Duodenal mucosa (tissue), 2 donors: Measurements from ENCODE around the gene ITPK1.
"Not testable (repeated sequence)": the region's sequence is repeated elsewhere in the genome, so short reads cannot be mapped to it uniquely, and the experiment has no call there.

Source experiments
- H3K27ac ChIP-seq: one replicate; pipeline ENCODE4 v1.7.0; 2013; ENCODE audit warnings: low read depth, low read length
- H3K27me3 ChIP-seq, 2 donors: one replicate each; pipeline ENCODE4 v1.7.0; 2013; ENCODE audit warnings: low read length in 2 of 2, control low read depth in 1 of 2; ENCODE audit not compliant: insufficient read depth in 2 of 2, control insufficient read depth in 1 of 2
- H3K36me3 ChIP-seq, 2 donors: one replicate each; pipeline ENCODE4 v1.7.0; 2013; ENCODE audit warnings: low read length in 2 of 2, control low read depth in 1 of 2; ENCODE audit not compliant: insufficient read depth in 2 of 2, control insufficient read depth in 1 of 2
- H3K4me1 ChIP-seq, 2 donors: one replicate each; pipeline ENCODE4 v1.7.0; 2013; ENCODE audit warnings: low read length in 2 of 2, control low read depth in 1 of 2; ENCODE audit not compliant: insufficient read depth in 2 of 2, control insufficient read depth in 1 of 2
- H3K4me3 ChIP-seq, 2 donors: one replicate each; pipeline ENCODE4 v1.7.0; 2013; ENCODE audit warnings: low read length in 2 of 2, low read depth in 1 of 2
- H3K9ac ChIP-seq, 2 donors: one replicate each; pipeline ENCODE4 v1.7.0; 2013; ENCODE audit warnings: low read length in 2 of 2, low read depth in 1 of 2
- H3K9me3 ChIP-seq, 2 donors: one replicate each; pipeline ENCODE4 v1.7.0; 2013; ENCODE audit warnings: low read length in 2 of 2, control low read depth in 1 of 2; ENCODE audit not compliant: control insufficient read depth in 1 of 2

Gene ITPK1

GRCh38 chr14:93132472-93133065 lies 16.8 kb upstream of the ITPK1 start:
- Histone ChIP-seq H3K9ac (no peak overlapping the region), H3K9me3 (no peaks in the 10 kb centered on the region), H3K27ac (no peak overlapping the region), H3K4me1 (peaks cover 5 to 6% of the 10 kb centered on the region in 2 donors), H3K4me3 (no peak overlapping the region), H3K36me3 (no peaks in the 10 kb centered on the region), H3K27me3 (peaks cover 0 to 7% of the 10 kb centered on the region in 2 donors)

- not testable (repeated sequence) for H3K9me3 ChIP-seq, H3K27me3 ChIP-seq, H3K27ac ChIP-seq, H3K4me1 ChIP-seq, H3K4me3 ChIP-seq, H3K36me3 ChIP-seq, H3K9ac ChIP-seq
Observed at GRCh38 chr14:93131257-93131820, 15.6 kb upstream of the ITPK1 start.

- Histone ChIP-seq H3K4me3 (no peak overlapping the region), H3K27ac (no peak overlapping the region), H3K27me3 (peaks cover 0 to 7% of the 10 kb centered on the region in 2 donors), H3K9ac (no peak overlapping the region), H3K9me3 (no peaks in the 10 kb centered on the region), H3K36me3 (no peaks in the 10 kb centered on the region), H3K4me1 (peaks cover 5 to 6% of the 10 kb centered on the region in 2 donors)
Observed at GRCh38 chr14:93128725-93129459, 13.2 kb upstream of the ITPK1 start.

- no peaks in the 10 kb centered on the region for H3K36me3 ChIP-seq
- H3K9me3 ChIP-seq, result no peaks in the 10 kb centered on the region
- H3K27me3 ChIP-seq, result peaks cover 0 to 7% of the 10 kb centered on the region in 2 donors
- H3K9ac ChIP-seq, result no peak overlapping the region
- H3K27ac ChIP-seq, result no peak overlapping the region
- H3K4me3 ChIP-seq, result no peak overlapping the region
- peaks cover 5 to 6% of the 10 kb centered on the region in 2 donors for H3K4me1 ChIP-seq
Observed at GRCh38 chr14:93126111-93126510, 10.4 kb upstream of the ITPK1 start.

- Histone ChIP-seq H3K27ac (no peak overlapping the region), H3K4me3 (no peak overlapping the region), H3K27me3 (no peaks in the 10 kb centered on the region), H3K9me3 (no peaks in the 10 kb centered on the region), H3K9ac (no peak overlapping the region), H3K36me3 (no peaks in the 10 kb centered on the region), H3K4me1 (no peaks in the 10 kb centered on the region)
Observed at GRCh38 chr14:93122826-93123225, 7.1 kb upstream of the ITPK1 start.

GRCh38 chr14:93121030-93121834 lies 5.5 kb upstream of the ITPK1 start:
- Histone ChIP-seq H3K9ac (no peak overlapping the region), H3K27me3 (no peaks in the 10 kb centered on the region), H3K4me3 (no peak overlapping the region), H3K36me3 (no peaks in the 10 kb centered on the region), H3K27ac (no peak overlapping the region), H3K9me3 (no peaks in the 10 kb centered on the region), H3K4me1 (peaks cover 6 to 7% of the 10 kb centered on the region in 2 donors)

- no peak overlapping the region for H3K27ac ChIP-seq
- no peak overlapping the region for H3K9ac ChIP-seq
- no peaks in the 10 kb centered on the region for H3K36me3 ChIP-seq
- H3K4me3 ChIP-seq, result no peak overlapping the region
- H3K4me1 ChIP-seq, result peaks cover 6 to 7% of the 10 kb centered on the region in 2 donors
- no peaks in the 10 kb centered on the region for H3K9me3 ChIP-seq
- H3K27me3 ChIP-seq, result no peaks in the 10 kb centered on the region
Observed at GRCh38 chr14:93120517-93120916, 4.8 kb upstream of the ITPK1 start.

- H3K36me3 ChIP-seq, result no peaks in the 10 kb centered on the region
- H3K4me1 ChIP-seq, result peaks cover 30 to 32% of the 10 kb centered on the region in 2 donors
- no peaks in the 10 kb centered on the region for H3K27me3 ChIP-seq
- H3K4me3 ChIP-seq, result peak overlapping the region; percentile 80 to 88
- peak overlapping the region; percentile 90 for H3K27ac ChIP-seq
- H3K9ac ChIP-seq, result peak overlapping the region; percentile 84 to 93
- no peaks in the 10 kb centered on the region for H3K9me3 ChIP-seq
Observed at GRCh38 chr14:93116676-93117200, 1.0 kb upstream of the ITPK1 start.

GRCh38 chr14:93115069-93115820 lies 480 bp downstream of the ITPK1 start:
- peaks cover 32 to 34% of the 10 kb centered on the region in 2 donors for H3K4me1 ChIP-seq

More at GRCh38 chr14:93115069-93115820, 480 bp downstream of the ITPK1 start:
- H3K9ac ChIP-seq, result peak overlapping the region; percentile 88 to 95
- no peaks in the 10 kb centered on the region for H3K36me3 ChIP-seq
- no peaks in the 10 kb centered on the region for H3K27me3 ChIP-seq
- H3K4me3 ChIP-seq, result peak overlapping the region; percentile 92
- peak overlapping the region; percentile 95 for H3K27ac ChIP-seq
- H3K9me3 ChIP-seq, result no peaks in the 10 kb centered on the region
